A549 (cell line): Measurements from ENCODE around the gene NNMT.

Source experiments
- CEBPB ChIP-seq, 2 experiments: fragments of >200 bp in 1 of 2; sonication (Bioruptor Twin) in 1 of 2; formaldehyde crosslinking in 1 of 2; IDR thresholded peaks; 2 replicates each; pipeline ENCODE4 v1.6.1; 2012 to 2016
- EP300 ChIP-seq, 2 experiments: fragments of >200 bp; sonication (Bioruptor Twin); formaldehyde crosslinking; IDR thresholded peaks; 2 replicates in 1 of 2; 3 replicates in 1 of 2; pipeline ENCODE4 v1.6.1; 2016 to 2017
- RCOR1 ChIP-seq: fragments of 150-350 bp; IDR thresholded peaks from 2 replicates; pipeline ENCODE4 v1.6.1; 2014; ENCODE audit warnings: antibody characterized with exemption, low read length, low read depth
- REST ChIP-seq: fragments of 200-600 bp; sonication (generic); IDR thresholded peaks from 2 replicates; pipeline ENCODE4 v1.6.1; 2016; ENCODE audit warnings: antibody characterized with exemption, mild to moderate bottlenecking, moderate library complexity
- RFX5 ChIP-seq: fragments of 450-650 bp; IDR thresholded peaks from 2 replicates; pipeline ENCODE4 v1.7.1; 2014; ENCODE audit warnings: antibody characterized with exemption, mild to moderate bottlenecking, moderate library complexity
- SREBF2 ChIP-seq: fragments of 450-650 bp; IDR thresholded peaks from 2 replicates; pipeline ENCODE4 v1.6.1; 2014; ENCODE audit warnings: mild to moderate bottlenecking, moderate library complexity
- ZFP36 ChIP-seq: fragments of 450-650 bp; IDR thresholded peaks from 2 replicates; pipeline ENCODE4 v1.6.1; 2014; ENCODE audit warnings: borderline replicate concordance; ENCODE audit not compliant: partially characterized antibody
- ZSCAN20 ChIP-seq: fragments of 250-450 bp; sonication (Bioruptor Pico); IDR thresholded peaks from 2 replicates; pipeline ENCODE4 v1.8.0; 2022; ENCODE audit warnings: mild to moderate bottlenecking, moderate library complexity
- TF ChIP-seq, protein P1 (sequence below): fragments of >200 bp; sonication (Bioruptor Twin); formaldehyde crosslinking; IDR thresholded peaks from 3 replicates; pipeline ENCODE4 v1.5.1; 2016

GRCh38 chr11:114302663-114303062, 6.5 kb downstream of the NNMT start:
- TF ChIP-seq, protein P1, sequence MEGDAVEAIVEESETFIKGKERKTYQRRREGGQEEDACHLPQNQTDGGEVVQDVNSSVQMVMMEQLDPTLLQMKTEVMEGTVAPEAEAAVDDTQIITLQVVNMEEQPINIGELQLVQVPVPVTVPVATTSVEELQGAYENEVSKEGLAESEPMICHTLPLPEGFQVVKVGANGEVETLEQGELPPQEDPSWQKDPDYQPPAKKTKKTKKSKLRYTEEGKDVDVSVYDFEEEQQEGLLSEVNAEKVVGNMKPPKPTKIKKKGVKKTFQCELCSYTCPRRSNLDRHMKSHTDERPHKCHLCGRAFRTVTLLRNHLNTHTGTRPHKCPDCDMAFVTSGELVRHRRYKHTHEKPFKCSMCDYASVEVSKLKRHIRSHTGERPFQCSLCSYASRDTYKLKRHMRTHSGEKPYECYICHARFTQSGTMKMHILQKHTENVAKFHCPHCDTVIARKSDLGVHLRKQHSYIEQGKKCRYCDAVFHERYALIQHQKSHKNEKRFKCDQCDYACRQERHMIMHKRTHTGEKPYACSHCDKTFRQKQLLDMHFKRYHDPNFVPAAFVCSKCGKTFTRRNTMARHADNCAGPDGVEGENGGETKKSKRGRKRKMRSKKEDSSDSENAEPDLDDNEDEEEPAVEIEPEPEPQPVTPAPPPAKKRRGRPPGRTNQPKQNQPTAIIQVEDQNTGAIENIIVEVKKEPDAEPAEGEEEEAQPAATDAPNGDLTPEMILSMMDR, result no peak
- no peak for TF ChIP-seq ZSCAN20
- TF ChIP-seq RFX5, result no peak
- no peak for TF ChIP-seq SREBF2
- TF ChIP-seq RCOR1, result no peak
- TF ChIP-seq EP300 (IDR thresholded peaks at IDR 0.05), result no peak
- TF ChIP-seq REST, result no peak
- no peak for TF ChIP-seq ZFP36
- TF ChIP-seq CEBPB (IDR thresholded peaks at IDR 0.05), result no peak
